GM19468 (cell line): ENCODE results near the gene LNX1.

Source experiments
- ATAC-seq: cut with Tn5 transposase; IDR thresholded peaks from one replicate; pipeline ENCODE4 v1.9.1; 2021; ENCODE audit warnings: mild to moderate bottlenecking, moderate library complexity, moderate number of reproducible peaks; ENCODE audit not compliant: unreplicated experiment; ENCODE audit errors: extremely low read depth

The LNX1 gene

GRCh38 chr4:53505947-53506346 lies 85.3 kb downstream of the LNX1 start:
- ATAC-seq: no peak

GRCh38 chr4:53502094-53502493 lies 89.2 kb downstream of the LNX1 start:
- ATAC-seq: no peak

- no peak for ATAC-seq
These were observed 89.7 kb downstream of the LNX1 start for GRCh38 chr4:53501561-53501960.

- no peak for ATAC-seq
These were observed 90.7 kb downstream of the LNX1 start for GRCh38 chr4:53500546-53500945.

GRCh38 chr4:53499791-53500190 lies 91.5 kb downstream of the LNX1 start:
- ATAC-seq: no peak

GRCh38 chr4:53498706-53499105 lies 92.6 kb downstream of the LNX1 start:
- ATAC-seq: no peak

GRCh38 chr4:53497487-53498244 lies 93.6 kb downstream of the LNX1 start:
- ATAC-seq: no peak

GRCh38 chr4:53494851-53495250 lies 96.4 kb downstream of the LNX1 start:
- ATAC-seq: no peak

- peak; percentile 68 for ATAC-seq
These were observed 100.2 kb downstream of the LNX1 start for GRCh38 chr4:53490965-53491622.

- ATAC-seq: no peak
These were observed 100.9 kb downstream of the LNX1 start for GRCh38 chr4:53490161-53490956.

- ATAC-seq: no peak
These were observed 101.9 kb downstream of the LNX1 start for GRCh38 chr4:53489279-53489889.

GRCh38 chr4:53487766-53488165 lies 103.5 kb downstream of the LNX1 start:
- ATAC-seq: no peak

GRCh38 chr4:53485658-53486040 lies 105.6 kb downstream of the LNX1 start:
- no peak for ATAC-seq

- ATAC-seq: no peak
These were observed 106.2 kb downstream of the LNX1 start for GRCh38 chr4:53484911-53485657.

GRCh38 chr4:53483250-53483649 lies 108.0 kb downstream of the LNX1 start:
- ATAC-seq: no peak

GRCh38 chr4:53481586-53481985 lies 109.7 kb downstream of the LNX1 start:
- no peak for ATAC-seq

GRCh38 chr4:53480909-53481308 lies 110.4 kb downstream of the LNX1 start:
- no peak for ATAC-seq

GRCh38 chr4:53479736-53480525 lies 111.4 kb downstream of the LNX1 start:
- no peak for ATAC-seq
